GM23338 (cell line): ENCODE results near the gene AZU1. TPM values are rescaled to one million over a fixed set of nuclear protein-coding genes. Genes with fewer than 3 reads are reported as not detected.

ENCODE experiments used
- ATAC-seq: fragments of 200-7000 bp; cut with Tn5 transposase; 3 replicates; pipeline ENCODE4 v1.9.1; 2020
- DNase-seq: peaks from one replicate; pipeline ENCODE4 v3.0.0-alpha.2; 2015; ENCODE audit warnings: low spot score
- H2AFZ ChIP-seq: fragments of 200-600 bp; sonication (generic); 2 replicates; pipeline ENCODE4 v1.8.0; 2016; ENCODE audit warnings: antibody characterized with exemption, mild to moderate bottlenecking, moderate library complexity
- H3F3A ChIP-seq: fragments of 200-600 bp; sonication (generic); replicated peaks from 2 replicates; pipeline ENCODE4 v1.8.0; 2017; ENCODE audit warnings: antibody characterized with exemption, mixed run types, low read depth
- H3K27ac ChIP-seq: fragments of 200-600 bp; sonication (generic); 2 replicates; pipeline ENCODE4 v1.6.1; 2016; ENCODE audit warnings: low read depth
- H3K27me3 ChIP-seq: fragments of 200-600 bp; sonication (generic); 2 replicates; pipeline ENCODE4 v1.8.0; 2016; ENCODE audit warnings: mild to moderate bottlenecking, mixed run types, moderate library complexity; ENCODE audit not compliant: insufficient read depth
- H3K36me3 ChIP-seq: fragments of 200-600 bp; sonication (generic); 2 replicates; pipeline ENCODE4 v1.8.0; 2016; ENCODE audit warnings: mild to moderate bottlenecking; ENCODE audit not compliant: insufficient read depth
- H3K4me1 ChIP-seq: fragments of 200-600 bp; sonication (generic); 2 replicates; pipeline ENCODE4 v1.8.0; 2016; ENCODE audit warnings: mild to moderate bottlenecking, moderate library complexity; ENCODE audit not compliant: insufficient read depth
- H3K4me2 ChIP-seq: fragments of 200-600 bp; sonication (generic); 2 replicates; pipeline ENCODE4 v1.7.1; 2017; ENCODE audit warnings: mixed run types
- H3K4me3 ChIP-seq: fragments of 200-600 bp; sonication (generic); 2 replicates; pipeline ENCODE4 v1.6.1; 2016; ENCODE audit warnings: mixed run types
- H3K79me2 ChIP-seq: fragments of 200-600 bp; sonication (generic); replicated peaks from 2 replicates; pipeline ENCODE4 v1.8.0; 2017; ENCODE audit warnings: mild to moderate bottlenecking; ENCODE audit not compliant: insufficient read depth
- H3K9me2 ChIP-seq: fragments of 200-600 bp; sonication (generic); 2 replicates; pipeline ENCODE4 v1.8.0; 2017; ENCODE audit not compliant: insufficient read depth
- H4K20me1 ChIP-seq: fragments of 200-600 bp; sonication (generic); replicated peaks from 2 replicates; pipeline ENCODE4 v1.8.0; 2017; ENCODE audit warnings: mild to moderate bottlenecking; ENCODE audit not compliant: insufficient read depth
- H3K27ac Mint-ChIP-seq: 2 replicates; pipeline ENCODE4 v1.8.0; 2020; ENCODE audit warnings: inconsistent platforms, mild to moderate bottlenecking, moderate library complexity, mixed read lengths
- H3K27me3 Mint-ChIP-seq: 3 replicates; pipeline ENCODE4 v1.8.0; 2022; ENCODE audit warnings: low read depth, mild to moderate bottlenecking, moderate library complexity, mixed read lengths, inconsistent platforms; ENCODE audit not compliant: insufficient read depth, poor library complexity
- H3K36me3 Mint-ChIP-seq: 3 replicates; pipeline ENCODE4 v1.8.0; 2021; ENCODE audit warnings: low read depth, mild to moderate bottlenecking, inconsistent platforms, moderate library complexity, mixed read lengths
- H3K4me1 Mint-ChIP-seq: 3 replicates; pipeline ENCODE4 v1.8.0; 2020; ENCODE audit warnings: mild to moderate bottlenecking, inconsistent platforms, mixed read lengths
- H3K4me3 Mint-ChIP-seq: 3 replicates; pipeline ENCODE4 v1.8.0; 2021; ENCODE audit warnings: moderate library complexity, mild to moderate bottlenecking, inconsistent platforms, mixed read lengths
- H3K9me3 Mint-ChIP-seq: 3 replicates; pipeline ENCODE4 v1.8.0; 2020; ENCODE audit warnings: moderate library complexity, mild to moderate bottlenecking, inconsistent platforms, mixed read lengths
- CREB1 ChIP-seq: fragments of 250-450 bp; sonication (Bioruptor Pico); IDR thresholded peaks from 2 replicates; pipeline ENCODE4 v1.5.0; 2020; ENCODE audit warnings: low read depth, mild to moderate bottlenecking, moderate library complexity
- EZH2 ChIP-seq: fragments of 200-600 bp; sonication (generic); IDR thresholded peaks from one replicate; pipeline ENCODE4 v1.8.0; 2017; ENCODE audit warnings: antibody characterized with exemption, mild to moderate bottlenecking, low read depth; ENCODE audit not compliant: unreplicated experiment
- EZH2phosphoT487 ChIP-seq: fragments of 200-600 bp; sonication (generic); IDR thresholded peaks from one replicate; pipeline ENCODE4 v1.8.1; 2018; ENCODE audit warnings: antibody characterized with exemption; ENCODE audit not compliant: unreplicated experiment
- JUNB ChIP-seq: IDR thresholded peaks from one replicate; pipeline ENCODE4 v1.6.1; 2016; ENCODE audit warnings: antibody characterized with exemption; ENCODE audit not compliant: unreplicated experiment
- NANOG ChIP-seq: IDR thresholded peaks from 2 replicates; pipeline ENCODE4 v1.6.1; 2016; ENCODE audit warnings: antibody characterized with exemption, borderline replicate concordance
- POLR2AphosphoS5 ChIP-seq: IDR thresholded peaks from 2 replicates; pipeline ENCODE4 v1.6.1; 2016; ENCODE audit warnings: antibody characterized with exemption, low read depth
- STAT1 ChIP-seq: IDR thresholded peaks from one replicate; pipeline ENCODE4 v1.6.1; 2016; ENCODE audit warnings: antibody characterized with exemption; ENCODE audit not compliant: unreplicated experiment
- ZNF114 ChIP-seq: fragments of 250-450 bp; sonication (Bioruptor Pico); IDR thresholded peaks from 2 replicates; pipeline ENCODE4 v1.5.0; 2020; ENCODE audit warnings: mild to moderate bottlenecking, moderate library complexity
- ZNF331 ChIP-seq: fragments of 250-450 bp; sonication (Bioruptor Pico); IDR thresholded peaks from 2 replicates; pipeline ENCODE4 v1.5.0; 2020; ENCODE audit warnings: low read depth, mild to moderate bottlenecking, moderate library complexity
- polyA plus RNA-seq: library from polyadenylated mRNA; unstranded; fragments of >200 nt; fragmentation: Nextera tagmentation; extraction: Ambion mirVana; gene quantifications from 2 replicates; pipeline ENCODE4 v1.2.1, GENCODE V29; 2016
- total RNA-seq: library from RNA; depleted of rRNA; stranded (reverse); fragments of >200 nt; shearing (Covaris generic); gene quantifications from 2 replicates; pipeline ENCODE4 v1.2.3, GENCODE V29; 2014
- TF ChIP-seq, protein P1 (sequence below): fragments of 250-450 bp; sonication (Bioruptor Pico); IDR thresholded peaks from 2 replicates; pipeline ENCODE4 v1.5.0; 2020; ENCODE audit warnings: mild to moderate bottlenecking, moderate library complexity
- TF ChIP-seq, protein P2 (sequence below), 2 experiments: fragments of 200-600 bp in 1 of 2; sonication (generic) in 1 of 2; conservative IDR thresholded peaks; 2 replicates each; pipeline versions ENCODE4 v1.5.1 to v1.6.1; 2016 to 2017; ENCODE audit warnings: antibody characterized with exemption in 2 of 2, low read depth in 2 of 2, mild to moderate bottlenecking in 2 of 2, moderate library complexity in 1 of 2

AZU1 gene
- total and polyA plus RNA-seq, 2 experiments from 2014 or later = 0.78 to 1.4 TPM

DNA sequence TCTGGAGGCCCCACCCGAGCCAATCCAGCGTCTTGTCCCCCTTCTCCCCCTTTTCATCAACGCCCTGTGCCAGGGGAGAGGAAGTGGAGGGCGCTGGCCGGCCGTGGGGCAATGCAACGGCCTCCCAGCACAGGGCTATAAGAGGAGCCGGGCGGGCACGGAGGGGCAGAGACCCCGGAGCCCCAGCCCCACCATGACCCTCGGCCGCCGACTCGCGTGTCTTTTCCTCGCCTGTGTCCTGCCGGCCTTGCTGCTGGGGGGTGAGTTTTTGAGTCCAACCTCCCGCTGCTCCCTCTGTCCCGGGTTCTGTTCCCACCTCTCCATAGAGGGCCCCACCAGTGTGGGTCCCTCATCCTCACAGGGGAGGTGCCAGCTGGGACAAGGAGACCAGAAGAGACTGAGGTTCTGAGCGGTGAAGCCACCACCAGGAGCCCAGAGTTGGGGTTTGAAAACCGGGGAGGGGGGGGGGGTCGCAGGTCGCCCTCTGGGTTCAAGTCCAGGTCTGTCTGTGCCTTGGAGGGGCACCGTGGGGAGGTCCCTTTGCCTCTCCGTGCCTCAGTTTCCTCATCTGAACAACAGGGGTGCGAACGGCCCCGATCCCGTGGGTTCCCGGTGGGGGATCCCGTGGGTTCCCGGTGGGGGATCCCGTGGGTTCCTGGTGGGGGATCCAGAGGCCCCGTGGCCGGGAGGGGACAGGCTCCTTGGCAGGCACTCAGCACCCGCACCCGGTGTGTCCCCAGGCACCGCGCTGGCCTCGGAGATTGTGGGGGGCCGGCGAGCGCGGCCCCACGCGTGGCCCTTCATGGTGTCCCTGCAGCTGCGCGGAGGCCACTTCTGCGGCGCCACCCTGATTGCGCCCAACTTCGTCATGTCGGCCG is 24.7 kb downstream of the AZU1 start, which contains the start of gene ELANE (continued):
- TF ChIP-seq, protein P1, sequence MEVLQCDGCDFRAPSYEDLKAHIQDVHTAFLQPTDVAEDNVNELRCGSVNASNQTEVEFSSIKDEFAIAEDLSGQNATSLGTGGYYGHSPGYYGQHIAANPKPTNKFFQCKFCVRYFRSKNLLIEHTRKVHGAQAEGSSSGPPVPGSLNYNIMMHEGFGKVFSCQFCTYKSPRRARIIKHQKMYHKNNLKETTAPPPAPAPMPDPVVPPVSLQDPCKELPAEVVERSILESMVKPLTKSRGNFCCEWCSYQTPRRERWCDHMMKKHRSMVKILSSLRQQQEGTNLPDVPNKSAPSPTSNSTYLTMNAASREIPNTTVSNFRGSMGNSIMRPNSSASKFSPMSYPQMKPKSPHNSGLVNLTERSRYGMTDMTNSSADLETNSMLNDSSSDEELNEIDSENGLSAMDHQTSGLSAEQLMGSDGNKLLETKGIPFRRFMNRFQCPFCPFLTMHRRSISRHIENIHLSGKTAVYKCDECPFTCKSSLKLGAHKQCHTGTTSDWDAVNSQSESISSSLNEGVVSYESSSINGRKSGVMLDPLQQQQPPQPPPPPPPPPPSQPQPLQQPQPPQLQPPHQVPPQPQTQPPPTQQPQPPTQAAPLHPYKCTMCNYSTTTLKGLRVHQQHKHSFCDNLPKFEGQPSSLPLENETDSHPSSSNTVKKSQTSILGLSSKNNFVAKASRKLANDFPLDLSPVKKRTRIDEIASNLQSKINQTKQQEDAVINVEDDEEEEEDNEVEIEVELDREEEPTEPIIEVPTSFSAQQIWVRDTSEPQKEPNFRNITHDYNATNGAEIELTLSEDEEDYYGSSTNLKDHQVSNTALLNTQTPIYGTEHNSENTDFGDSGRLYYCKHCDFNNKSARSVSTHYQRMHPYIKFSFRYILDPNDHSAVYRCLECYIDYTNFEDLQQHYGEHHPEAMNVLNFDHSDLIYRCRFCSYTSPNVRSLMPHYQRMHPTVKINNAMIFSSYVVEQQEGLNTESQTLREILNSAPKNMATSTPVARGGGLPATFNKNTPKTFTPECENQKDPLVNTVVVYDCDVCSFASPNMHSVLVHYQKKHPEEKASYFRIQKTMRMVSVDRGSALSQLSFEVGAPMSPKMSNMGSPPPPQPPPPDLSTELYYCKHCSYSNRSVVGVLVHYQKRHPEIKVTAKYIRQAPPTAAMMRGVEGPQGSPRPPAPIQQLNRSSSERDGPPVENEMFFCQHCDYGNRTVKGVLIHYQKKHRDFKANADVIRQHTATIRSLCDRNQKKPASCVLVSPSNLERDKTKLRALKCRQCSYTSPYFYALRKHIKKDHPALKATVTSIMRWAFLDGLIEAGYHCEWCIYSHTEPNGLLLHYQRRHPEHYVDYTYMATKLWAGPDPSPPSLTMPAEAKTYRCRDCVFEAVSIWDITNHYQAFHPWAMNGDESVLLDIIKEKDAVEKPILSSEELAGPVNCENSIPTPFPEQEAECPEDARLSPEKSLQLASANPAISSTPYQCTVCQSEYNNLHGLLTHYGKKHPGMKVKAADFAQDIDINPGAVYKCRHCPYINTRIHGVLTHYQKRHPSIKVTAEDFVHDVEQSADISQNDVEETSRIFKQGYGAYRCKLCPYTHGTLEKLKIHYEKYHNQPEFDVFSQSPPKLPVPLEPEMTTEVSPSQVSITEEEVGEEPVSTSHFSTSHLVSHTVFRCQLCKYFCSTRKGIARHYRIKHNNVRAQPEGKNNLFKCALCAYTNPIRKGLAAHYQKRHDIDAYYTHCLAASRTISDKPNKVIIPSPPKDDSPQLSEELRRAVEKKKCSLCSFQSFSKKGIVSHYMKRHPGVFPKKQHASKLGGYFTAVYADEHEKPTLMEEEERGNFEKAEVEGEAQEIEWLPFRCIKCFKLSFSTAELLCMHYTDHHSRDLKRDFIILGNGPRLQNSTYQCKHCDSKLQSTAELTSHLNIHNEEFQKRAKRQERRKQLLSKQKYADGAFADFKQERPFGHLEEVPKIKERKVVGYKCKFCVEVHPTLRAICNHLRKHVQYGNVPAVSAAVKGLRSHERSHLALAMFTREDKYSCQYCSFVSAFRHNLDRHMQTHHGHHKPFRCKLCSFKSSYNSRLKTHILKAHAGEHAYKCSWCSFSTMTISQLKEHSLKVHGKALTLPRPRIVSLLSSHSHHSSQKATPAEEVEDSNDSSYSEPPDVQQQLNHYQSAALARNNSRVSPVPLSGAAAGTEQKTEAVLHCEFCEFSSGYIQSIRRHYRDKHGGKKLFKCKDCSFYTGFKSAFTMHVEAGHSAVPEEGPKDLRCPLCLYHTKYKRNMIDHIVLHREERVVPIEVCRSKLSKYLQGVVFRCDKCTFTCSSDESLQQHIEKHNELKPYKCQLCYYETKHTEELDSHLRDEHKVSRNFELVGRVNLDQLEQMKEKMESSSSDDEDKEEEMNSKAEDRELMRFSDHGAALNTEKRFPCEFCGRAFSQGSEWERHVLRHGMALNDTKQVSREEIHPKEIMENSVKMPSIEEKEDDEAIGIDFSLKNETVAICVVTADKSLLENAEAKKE (CRISPR knock-in tag) = no peak
- TF ChIP-seq EZH2phosphoT487 (no peak), ZNF331 (no peak)

DNA sequence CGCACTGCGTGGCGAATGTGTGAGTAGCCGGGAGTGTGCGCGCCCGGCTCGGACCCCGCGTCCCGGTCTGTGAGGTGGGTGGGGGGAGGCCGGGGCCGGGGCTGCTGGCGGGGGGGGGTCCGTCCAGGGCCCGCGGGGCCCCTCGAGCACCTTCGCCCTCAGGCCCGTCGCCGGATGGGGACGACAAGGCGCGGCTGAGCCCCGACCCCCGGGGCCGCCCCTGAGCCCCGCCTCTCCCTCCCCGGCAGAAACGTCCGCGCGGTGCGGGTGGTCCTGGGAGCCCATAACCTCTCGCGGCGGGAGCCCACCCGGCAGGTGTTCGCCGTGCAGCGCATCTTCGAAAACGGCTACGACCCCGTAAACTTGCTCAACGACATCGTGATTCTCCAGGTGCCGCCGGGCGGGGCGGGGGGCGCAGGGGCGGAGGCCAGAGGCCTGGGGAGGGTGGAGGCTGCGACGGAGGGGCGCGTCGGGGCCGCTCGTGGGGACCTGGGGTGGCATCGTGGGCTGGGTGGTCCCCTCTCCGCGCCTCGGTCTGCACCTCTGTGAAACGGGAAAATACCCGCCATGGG is 25.5 kb downstream of the AZU1 start:
- ATAC-seq = no peak
- TF ChIP-seq CREB1 (CRISPR knock-in tag) (no peak), NANOG (no peak), JUNB (no peak), ZNF114 (CRISPR knock-in tag) (no peak), EZH2phosphoT487 (no peak), POLR2AphosphoS5 (no peak), EZH2 (no peak), STAT1 (no peak), ZNF331 (no peak)
- TF ChIP-seq, protein P2, sequence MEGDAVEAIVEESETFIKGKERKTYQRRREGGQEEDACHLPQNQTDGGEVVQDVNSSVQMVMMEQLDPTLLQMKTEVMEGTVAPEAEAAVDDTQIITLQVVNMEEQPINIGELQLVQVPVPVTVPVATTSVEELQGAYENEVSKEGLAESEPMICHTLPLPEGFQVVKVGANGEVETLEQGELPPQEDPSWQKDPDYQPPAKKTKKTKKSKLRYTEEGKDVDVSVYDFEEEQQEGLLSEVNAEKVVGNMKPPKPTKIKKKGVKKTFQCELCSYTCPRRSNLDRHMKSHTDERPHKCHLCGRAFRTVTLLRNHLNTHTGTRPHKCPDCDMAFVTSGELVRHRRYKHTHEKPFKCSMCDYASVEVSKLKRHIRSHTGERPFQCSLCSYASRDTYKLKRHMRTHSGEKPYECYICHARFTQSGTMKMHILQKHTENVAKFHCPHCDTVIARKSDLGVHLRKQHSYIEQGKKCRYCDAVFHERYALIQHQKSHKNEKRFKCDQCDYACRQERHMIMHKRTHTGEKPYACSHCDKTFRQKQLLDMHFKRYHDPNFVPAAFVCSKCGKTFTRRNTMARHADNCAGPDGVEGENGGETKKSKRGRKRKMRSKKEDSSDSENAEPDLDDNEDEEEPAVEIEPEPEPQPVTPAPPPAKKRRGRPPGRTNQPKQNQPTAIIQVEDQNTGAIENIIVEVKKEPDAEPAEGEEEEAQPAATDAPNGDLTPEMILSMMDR (conservative IDR thresholded peaks at IDR 0.05; ENCODE audit: low read depth in 2 of 2) = no peak

More for the DNA sequence above, 25.5 kb downstream of the AZU1 start:
- no peaks in the 10 kb centered on the region for H3K36me3 ChIP-seq
- H2AFZ ChIP-seq = no peak overlapping the region
- H3F3A ChIP-seq = peaks cover 10% of the 10 kb centered on the region; the same call in 1 of the 2 replicates
- no peaks in the 10 kb centered on the region for H3K4me1 ChIP-seq
- no peaks in the 10 kb centered on the region for H3K79me2 ChIP-seq
- H3K4me3 Mint-ChIP-seq = no peak overlapping the region
- no peaks in the 10 kb centered on the region for H3K27me3 ChIP-seq
- no peak overlapping the region for H3K27ac Mint-ChIP-seq
- no peaks in the 10 kb centered on the region for H3K4me1 Mint-ChIP-seq
- H3K4me3 ChIP-seq = no peak overlapping the region
- H3K9me2 ChIP-seq = no peaks in the 10 kb centered on the region
- H3K36me3 Mint-ChIP-seq = no peaks in the 10 kb centered on the region
- no peak overlapping the region for H3K4me2 ChIP-seq
- no peaks in the 10 kb centered on the region; the same call in 1 of the 2 replicates for H4K20me1 ChIP-seq
- H3K27me3 Mint-ChIP-seq = peaks cover 6% of the 10 kb centered on the region
- no peak overlapping the region for H3K27ac ChIP-seq
- no peak for DNase-seq
- no peaks in the 10 kb centered on the region for H3K9me3 Mint-ChIP-seq
